ENCODE results near the gene SLC13A5.

SLC13A5 gene

GRCh38 chr17:6654841-6655731 lies 58.1 kb downstream of the SLC13A5 start:
- Histone ChIP-seq H4K20me1 (ENCODE audit: insufficient read depth, low read length, poor library complexity, severe bottlenecking) (peaks cover 9% of the 10 kb centered on the region), H2AFZ (ENCODE audit: low read length) (no peak overlapping the region), H3K36me3 (ENCODE audit: insufficient read depth, low read length) (no peaks in the 10 kb centered on the region), H3K4me3 (ENCODE audit: low read length, poor library complexity, severe bottlenecking) (no peak overlapping the region), H3K79me2 (ENCODE audit: insufficient read depth, low read length) (peaks cover 10% of the 10 kb centered on the region), H3K4me2 (ENCODE audit: low read depth, low read length, poor library complexity, severe bottlenecking) (no peak overlapping the region), H3K9me3 (ENCODE audit: insufficient read depth, low read depth, low read length) (no peaks in the 10 kb centered on the region), H3K4me1 (ENCODE audit: insufficient read depth, low read length, poor library complexity, severe bottlenecking) (peaks cover 5% of the 10 kb centered on the region), H3K27me3 (ENCODE audit: insufficient read depth, low read length, poor library complexity, severe bottlenecking) (no peaks in the 10 kb centered on the region), H3F3A (ENCODE audit: low read depth) (peaks cover 9% of the 10 kb centered on the region), H3K9ac (ENCODE audit: low read depth, low read length, poor library complexity, severe bottlenecking) (no peak overlapping the region), H3K9me2 (replicated peaks; ENCODE audit: low read depth, low read length) (no peaks in the 10 kb centered on the region)
- no peak for TF ChIP-seq CTCF (conservative IDR thresholded peaks at IDR 0.05; ENCODE audit: low read length)
- no peak for TF ChIP-seq EZH2phosphoT487 (IDR thresholded peaks at IDR 0.05; ENCODE audit: borderline replicate concordance)

GRCh38 chr17:6651919-6652452 lies 61.2 kb downstream of the SLC13A5 start:
- Histone ChIP-seq H3K9ac (ENCODE audit: low read depth, low read length, poor library complexity, severe bottlenecking) (peak overlapping the region; percentile 80), H3F3A (ENCODE audit: low read depth) (peaks cover 9% of the 10 kb centered on the region), H3K4me1 (ENCODE audit: insufficient read depth, low read length, poor library complexity, severe bottlenecking) (peaks cover 19% of the 10 kb centered on the region), H4K20me1 (ENCODE audit: insufficient read depth, low read length, poor library complexity, severe bottlenecking) (peaks cover 36% of the 10 kb centered on the region), H3K4me3 (ENCODE audit: low read length, poor library complexity, severe bottlenecking) (peak overlapping the region; percentile 99), H3K4me2 (ENCODE audit: low read depth, low read length, poor library complexity, severe bottlenecking) (peak overlapping the region; percentile 93), H3K36me3 (ENCODE audit: insufficient read depth, low read length) (no peaks in the 10 kb centered on the region), H3K9me2 (replicated peaks; ENCODE audit: low read depth, low read length) (no peaks in the 10 kb centered on the region), H3K79me2 (ENCODE audit: insufficient read depth, low read length) (peaks cover 34% of the 10 kb centered on the region), H3K27me3 (ENCODE audit: insufficient read depth, low read length, poor library complexity, severe bottlenecking) (no peaks in the 10 kb centered on the region), H3K9me3 (ENCODE audit: insufficient read depth, low read depth, low read length) (no peaks in the 10 kb centered on the region), H2AFZ (ENCODE audit: low read length) (peak overlapping the region; percentile 23; the same call in 1 of the 2 replicates)
- TF ChIP-seq CTCF (conservative IDR thresholded peaks at IDR 0.05; ENCODE audit: low read length) (no peak), EZH2phosphoT487 (IDR thresholded peaks at IDR 0.05; ENCODE audit: borderline replicate concordance) (no peak)

- H3K36me3 ChIP-seq (ENCODE audit: insufficient read depth, low read length), result no peaks in the 10 kb centered on the region
- H3F3A ChIP-seq (ENCODE audit: low read depth), result peaks cover 9% of the 10 kb centered on the region
- H3K79me2 ChIP-seq (ENCODE audit: insufficient read depth, low read length), result peaks cover 34% of the 10 kb centered on the region
- H3K27me3 ChIP-seq (ENCODE audit: insufficient read depth, low read length, poor library complexity, severe bottlenecking), result no peaks in the 10 kb centered on the region
- TF ChIP-seq CTCF (conservative IDR thresholded peaks at IDR 0.05; ENCODE audit: low read length), result no peak
- no peak for TF ChIP-seq EZH2phosphoT487 (IDR thresholded peaks at IDR 0.05; ENCODE audit: borderline replicate concordance)
- H3K4me3 ChIP-seq (ENCODE audit: low read length, poor library complexity, severe bottlenecking), result peak within 1 kb of the TSS; percentile 99
- peaks cover 36% of the 10 kb centered on the region for H4K20me1 ChIP-seq (ENCODE audit: insufficient read depth, low read length, poor library complexity, severe bottlenecking)
- H3K9me2 ChIP-seq (replicated peaks; ENCODE audit: low read depth, low read length), result no peaks in the 10 kb centered on the region
- H3K4me2 ChIP-seq (ENCODE audit: low read depth, low read length, poor library complexity, severe bottlenecking), result peak within 1 kb of the TSS; percentile 93
- peak within 1 kb of the TSS; percentile 69 for H2AFZ ChIP-seq (ENCODE audit: low read length)
- H3K4me1 ChIP-seq (ENCODE audit: insufficient read depth, low read length, poor library complexity, severe bottlenecking), result peaks cover 19% of the 10 kb centered on the region
- no peaks in the 10 kb centered on the region for H3K9me3 ChIP-seq (ENCODE audit: insufficient read depth, low read depth, low read length)
- peak within 1 kb of the TSS; percentile 80 for H3K9ac ChIP-seq (ENCODE audit: low read depth, low read length, poor library complexity, severe bottlenecking)
These were observed 61.7 kb downstream of the SLC13A5 start, which contains the start of the genes C17orf100 and MED31 for GRCh38 chr17:6651354-6651918. TSS of gene C17orf100 (plus strand) at chr17:6651762. CDS start at chr17:6651914, 152 bp downstream. TSS of gene MED31 (minus strand) at chr17:6651605. CDS start at chr17:6651528, 77 bp downstream.
